ENCODE results near the gene TBC1D22A.

TBC1D22A gene

GRCh38 chr22:47019012-47019790 is 256.8 kb downstream of the TBC1D22A start:
- H3K27ac ChIP-seq (ENCODE audit: poor library complexity, severe bottlenecking): no peak overlapping the region
- H3K4me1 ChIP-seq (ENCODE audit: insufficient read depth, poor library complexity, severe bottlenecking): no peaks in the 10 kb centered on the region
- H3K27me3 ChIP-seq (ENCODE audit: insufficient read depth, poor library complexity, severe bottlenecking): no peaks in the 10 kb centered on the region
- H3K9me3 ChIP-seq (ENCODE audit: severe bottlenecking): no peaks in the 10 kb centered on the region
- TF ChIP-seq, protein P1, sequence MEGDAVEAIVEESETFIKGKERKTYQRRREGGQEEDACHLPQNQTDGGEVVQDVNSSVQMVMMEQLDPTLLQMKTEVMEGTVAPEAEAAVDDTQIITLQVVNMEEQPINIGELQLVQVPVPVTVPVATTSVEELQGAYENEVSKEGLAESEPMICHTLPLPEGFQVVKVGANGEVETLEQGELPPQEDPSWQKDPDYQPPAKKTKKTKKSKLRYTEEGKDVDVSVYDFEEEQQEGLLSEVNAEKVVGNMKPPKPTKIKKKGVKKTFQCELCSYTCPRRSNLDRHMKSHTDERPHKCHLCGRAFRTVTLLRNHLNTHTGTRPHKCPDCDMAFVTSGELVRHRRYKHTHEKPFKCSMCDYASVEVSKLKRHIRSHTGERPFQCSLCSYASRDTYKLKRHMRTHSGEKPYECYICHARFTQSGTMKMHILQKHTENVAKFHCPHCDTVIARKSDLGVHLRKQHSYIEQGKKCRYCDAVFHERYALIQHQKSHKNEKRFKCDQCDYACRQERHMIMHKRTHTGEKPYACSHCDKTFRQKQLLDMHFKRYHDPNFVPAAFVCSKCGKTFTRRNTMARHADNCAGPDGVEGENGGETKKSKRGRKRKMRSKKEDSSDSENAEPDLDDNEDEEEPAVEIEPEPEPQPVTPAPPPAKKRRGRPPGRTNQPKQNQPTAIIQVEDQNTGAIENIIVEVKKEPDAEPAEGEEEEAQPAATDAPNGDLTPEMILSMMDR (IDR thresholded peaks at IDR 0.05; ENCODE audit: poor library complexity, severe bottlenecking): no peak
- no peak for DNase-seq (ENCODE audit: low spot score)
- ATAC-seq (ENCODE audit: low read depth): no peak
- H3K36me3 ChIP-seq (ENCODE audit: low read depth): peaks cover 6% of the 10 kb centered on the region; the same call in 1 of the 2 replicates
- H3K4me3 ChIP-seq (ENCODE audit: severe bottlenecking): no peak overlapping the region

- H3K4me1 ChIP-seq (ENCODE audit: insufficient read depth, poor library complexity, severe bottlenecking): no peaks in the 10 kb centered on the region
- DNase-seq (ENCODE audit: low spot score) (no peak), ATAC-seq (ENCODE audit: low read depth) (no peak)
Measured at GRCh38 chr22:47020166-47020565, 257.7 kb downstream of the TBC1D22A start.

GRCh38 chr22:47021371-47022074 is 259.1 kb downstream of the TBC1D22A start:
- H3K4me3 ChIP-seq (ENCODE audit: severe bottlenecking): no peak overlapping the region
- ATAC-seq (ENCODE audit: low read depth) (no peak), DNase-seq (ENCODE audit: low spot score) (no peak)
- H3K27ac ChIP-seq (ENCODE audit: poor library complexity, severe bottlenecking): no peak overlapping the region
- H3K36me3 ChIP-seq (ENCODE audit: low read depth): peaks cover 6% of the 10 kb centered on the region; the same call in 1 of the 2 replicates
- H3K27me3 ChIP-seq (ENCODE audit: insufficient read depth, poor library complexity, severe bottlenecking): no peaks in the 10 kb centered on the region
- TF ChIP-seq, protein P1 (IDR thresholded peaks at IDR 0.05; ENCODE audit: poor library complexity, severe bottlenecking): no peak
- H3K9me3 ChIP-seq (ENCODE audit: severe bottlenecking): no peaks in the 10 kb centered on the region
- no peaks in the 10 kb centered on the region for H3K4me1 ChIP-seq (ENCODE audit: insufficient read depth, poor library complexity, severe bottlenecking)

More at GRCh38 chr22:47020166-47020565, 257.7 kb downstream of the TBC1D22A start:
- Histone ChIP-seq H3K27me3 (ENCODE audit: insufficient read depth, poor library complexity, severe bottlenecking) (no peaks in the 10 kb centered on the region), H3K9me3 (ENCODE audit: severe bottlenecking) (no peaks in the 10 kb centered on the region), H3K36me3 (ENCODE audit: low read depth) (peaks cover 6% of the 10 kb centered on the region; the same call in 1 of the 2 replicates), H3K27ac (ENCODE audit: poor library complexity, severe bottlenecking) (no peak overlapping the region), H3K4me3 (ENCODE audit: severe bottlenecking) (no peak overlapping the region)
- TF ChIP-seq, protein P1 (IDR thresholded peaks at IDR 0.05; ENCODE audit: poor library complexity, severe bottlenecking): no peak

- H3K27me3 ChIP-seq (ENCODE audit: insufficient read depth, poor library complexity, severe bottlenecking): no peaks in the 10 kb centered on the region
- DNase-seq (ENCODE audit: low spot score) (no peak), ATAC-seq (ENCODE audit: low read depth) (no peak)
- H3K4me3 ChIP-seq (ENCODE audit: severe bottlenecking): no peak overlapping the region
- peaks cover 6% of the 10 kb centered on the region; the same call in 1 of the 2 replicates for H3K36me3 ChIP-seq (ENCODE audit: low read depth)
- no peaks in the 10 kb centered on the region for H3K4me1 ChIP-seq (ENCODE audit: insufficient read depth, poor library complexity, severe bottlenecking)
- no peak overlapping the region for H3K27ac ChIP-seq (ENCODE audit: poor library complexity, severe bottlenecking)
- TF ChIP-seq, protein P1 (IDR thresholded peaks at IDR 0.05; ENCODE audit: poor library complexity, severe bottlenecking): no peak
- no peaks in the 10 kb centered on the region for H3K9me3 ChIP-seq (ENCODE audit: severe bottlenecking)
Measured at GRCh38 chr22:47022075-47022473, 259.6 kb downstream of the TBC1D22A start.

Data from RWPE2 (cell line).